CD4-positive, alpha-beta memory T cell (primary cell): ENCODE measurements around the gene KLHDC1. TPM values are rescaled to one million over a fixed set of nuclear protein-coding genes. Genes with fewer than 3 reads are reported as not detected.

Source experiments
- CTCF ChIA-PET: fragments of 350-600 bp; sonication (Branson Sonifier 250); formaldehyde crosslinking; loops from one replicate; lab custom pipeline; 2021; ENCODE audit warnings: inconsistent platforms; ENCODE audit not compliant: partially characterized antibody; lab: Charles Lee
- POLR2A ChIA-PET: fragments of 350-600 bp; sonication (Branson Sonifier 250); formaldehyde crosslinking; loops from one replicate; lab custom pipeline; 2021; ENCODE audit not compliant: partially characterized antibody; lab: Charles Lee
- DNase-seq, 5 donors: peaks; one replicate each; pipeline versions ENCODE4 v3.0.0 to v3.0.0-alpha.2; 2020 to 2022; ENCODE audit warnings: mixed read lengths in 1 of 5
- H3K27ac ChIP-seq: one replicate; pipeline ENCODE4 v1.7.0; 2013; ENCODE audit warnings: low read depth, low read length
- H3K27me3 ChIP-seq: 2 replicates; pipeline ENCODE4 v1.7.0; 2013; ENCODE audit warnings: mild to moderate bottlenecking, low read length, moderate library complexity; ENCODE audit not compliant: insufficient read depth
- H3K36me3 ChIP-seq: 2 replicates; pipeline ENCODE4 v1.7.0; 2013; ENCODE audit warnings: mild to moderate bottlenecking, low read length, moderate library complexity; ENCODE audit not compliant: insufficient read depth
- H3K4me1 ChIP-seq: 2 replicates; pipeline ENCODE4 v1.7.0; 2013; ENCODE audit warnings: mild to moderate bottlenecking, low read length, moderate library complexity; ENCODE audit not compliant: insufficient read depth
- H3K4me3 ChIP-seq, 2 donors: one replicate each; pipeline ENCODE4 v1.7.0; 2013; ENCODE audit warnings: low read length in 2 of 2, mild to moderate bottlenecking in 1 of 2
- H3K9me3 ChIP-seq, 2 donors: one replicate each; pipeline ENCODE4 v1.7.0; 2013; ENCODE audit warnings: low read length in 2 of 2, control low read depth in 1 of 2; ENCODE audit not compliant: control insufficient read depth in 1 of 2
- H3K27ac Mint-ChIP-seq, 7 donors: one replicate each; pipeline ENCODE4 v1.8.0; 2020 to 2021; ENCODE audit warnings: mixed read lengths in 7 of 7, mild to moderate bottlenecking in 6 of 7, inconsistent platforms in 3 of 7, moderate library complexity in 3 of 7
- H3K27me3 Mint-ChIP-seq, 2 donors: one replicate each; pipeline ENCODE4 v1.8.0; 2020 to 2021; ENCODE audit warnings: mixed read lengths in 2 of 2
- H3K36me3 Mint-ChIP-seq, 2 donors: one replicate each; pipeline ENCODE4 v1.8.0; 2020 to 2021; ENCODE audit warnings: mixed read lengths in 2 of 2, inconsistent platforms in 1 of 2, mild to moderate bottlenecking in 1 of 2
- H3K4me1 Mint-ChIP-seq, 4 donors: one replicate each; pipeline ENCODE4 v1.8.0; 2020 to 2021; ENCODE audit warnings: mixed read lengths in 4 of 4, mild to moderate bottlenecking in 1 of 4
- H3K4me3 Mint-ChIP-seq, 8 donors: one replicate each; pipeline ENCODE4 v1.8.0; 2020 to 2021; ENCODE audit warnings: mixed read lengths in 8 of 8, mild to moderate bottlenecking in 7 of 8, moderate library complexity in 6 of 8, inconsistent platforms in 3 of 8
- H3K9me3 Mint-ChIP-seq, 8 donors: one replicate each; pipeline ENCODE4 v1.8.0; 2020 to 2021; ENCODE audit warnings: mixed read lengths in 8 of 8, mild to moderate bottlenecking in 5 of 8, inconsistent platforms in 3 of 8, moderate library complexity in 1 of 8
- intact Hi-C: fragments of 100-400 bp; cut with micrococcal nuclease; formaldehyde crosslinking; loops from one replicate; pipeline ENCODE4 v1.15.1; 2023
- polyA plus RNA-seq, 2 donors: library from polyadenylated mRNA; unstranded; fragments of 300-500 nt; fragmentation: Illumina TruSeq; gene quantifications; one replicate each; pipeline ENCODE4 v1.2.3, GENCODE V29; 2021
- total RNA-seq, 2 experiments: library from RNA; stranded (reverse); gene quantifications; one replicate each; pipeline ENCODE4 v1.2.3, GENCODE V29; 2021

KLHDC1 gene
- total and polyA plus RNA-seq, 4 experiments from 2014 or later = 2.0 to 13.6 (median 7.9) TPM

- POLR2A ChIA-PET = interaction anchor here (0.7 kb wide), 1 partner anchor 14 kb away, joined by 3 read pairs; the partner anchor contains the start of gene POLE2
- no peaks in the 10 kb centered on the region for H3K9me3 ChIP-seq
- intact Hi-C loops = no loop called here
- H3K4me3 ChIP-seq = no peak overlapping the region
- H3K27me3 Mint-ChIP-seq = no peaks in the 10 kb centered on the region
- H3K4me1 ChIP-seq = no peaks in the 10 kb centered on the region
- no peak overlapping the region for H3K27ac ChIP-seq
- CTCF ChIA-PET = no interaction called here
- H3K27ac Mint-ChIP-seq = no peak overlapping the region
- no peak for DNase-seq
- H3K36me3 ChIP-seq = no peaks in the 10 kb centered on the region
- peaks cover 0 to 5% of the 10 kb centered on the region in 2 donors for H3K36me3 Mint-ChIP-seq
- no peaks in the 10 kb centered on the region for H3K4me1 Mint-ChIP-seq
- H3K9me3 Mint-ChIP-seq = peaks cover 0 to 2% (median 0%) of the 10 kb centered on the region in 8 donors
- no peaks in the 10 kb centered on the region for H3K27me3 ChIP-seq
- H3K4me3 Mint-ChIP-seq = no peak overlapping the region
These were observed 19.3 kb upstream of the KLHDC1 start for GRCh38 chr14:49673586-49673985.

GRCh38 chr14:49677643-49678042, 15.3 kb upstream of the KLHDC1 start:
- no peaks in the 10 kb centered on the region for H3K4me1 ChIP-seq
- no peak for DNase-seq
- Mint-ChIP-seq H3K4me3 (no peak overlapping the region), H3K36me3 (peaks cover 0 to 5% of the 10 kb centered on the region in 2 donors), H3K27ac (no peak overlapping the region), H3K9me3 (peaks cover 0 to 2% (median 0%) of the 10 kb centered on the region in 8 donors), H3K27me3 (no peaks in the 10 kb centered on the region), H3K4me1 (no peaks in the 10 kb centered on the region)
- intact Hi-C loops = no loop called here
- no peaks in the 10 kb centered on the region for H3K9me3 ChIP-seq
- CTCF ChIA-PET = no interaction called here
- H3K4me3 ChIP-seq = no peak overlapping the region
- no peaks in the 10 kb centered on the region for H3K27me3 ChIP-seq
- H3K27ac ChIP-seq = no peak overlapping the region
- POLR2A ChIA-PET = no interaction called here
- H3K36me3 ChIP-seq = no peaks in the 10 kb centered on the region

GRCh38 chr14:49679271-49679670, 13.6 kb upstream of the KLHDC1 start:
- Mint-ChIP-seq H3K27me3 (no peaks in the 10 kb centered on the region), H3K9me3 (no peaks in the 10 kb centered on the region), H3K36me3 (peaks cover 0 to under 1% of the 10 kb centered on the region in 2 donors), H3K27ac (no peak overlapping the region), H3K4me1 (no peaks in the 10 kb centered on the region), H3K4me3 (no peak overlapping the region)
- H3K36me3 ChIP-seq = no peaks in the 10 kb centered on the region
- intact Hi-C loops = no loop called here
- DNase-seq = no peak
- no peaks in the 10 kb centered on the region for H3K4me1 ChIP-seq
- no peak overlapping the region for H3K27ac ChIP-seq
- no peaks in the 10 kb centered on the region for H3K9me3 ChIP-seq
- H3K4me3 ChIP-seq = no peak overlapping the region
- ChIA-PET CTCF (no interaction called here), POLR2A (interaction anchor here (1.2 kb wide), 1 partner anchor 9 kb away, joined by 3 read pairs; the partner anchor contains the start of gene POLE2)
- H3K27me3 ChIP-seq = no peaks in the 10 kb centered on the region

- H3K9me3 Mint-ChIP-seq = no peaks in the 10 kb centered on the region
- Histone ChIP-seq H3K4me3 (no peak overlapping the region), H3K9me3 (no peaks in the 10 kb centered on the region), H3K4me1 (peaks cover 7% of the 10 kb centered on the region), H3K27ac (no peak overlapping the region), H3K27me3 (no peaks in the 10 kb centered on the region), H3K36me3 (no peaks in the 10 kb centered on the region)
- H3K4me1 Mint-ChIP-seq = peaks cover 6 to 19% (median 9%) of the 10 kb centered on the region in 4 donors
- no peaks in the 10 kb centered on the region for H3K27me3 Mint-ChIP-seq
- no peak for DNase-seq
- ChIA-PET CTCF (interaction anchor here (0.6 to 2.1 kb wide), 2 partner anchors 18 to 66 kb away, joined by 3 to 7 read pairs; partner anchors contain the start of genes MGAT2 and RPL36AL), POLR2A (interaction anchor here (0.5 to 5.3 kb wide), 5 partner anchors 29 to 88 kb away, joined by 3 to 45 read pairs (median 21); partner anchors contain the start of genes DNAAF2, KLHDC2, LRR1 and MGAT2)
- no peak overlapping the region for H3K27ac Mint-ChIP-seq
- no peaks in the 10 kb centered on the region for H3K36me3 Mint-ChIP-seq
- peak overlapping the region in 5 of 8 donors; percentile 7 to 89 (median 62) for H3K4me3 Mint-ChIP-seq
- intact Hi-C loops = no loop called here
These were observed 6.5 kb upstream of the KLHDC1 start for GRCh38 chr14:49686425-49686824.

- Histone ChIP-seq H3K4me1 (peaks cover 14% of the 10 kb centered on the region), H3K27me3 (no peaks in the 10 kb centered on the region), H3K27ac (peak within 1 kb of the TSS; percentile 47), H3K9me3 (no peaks in the 10 kb centered on the region), H3K36me3 (no peaks in the 10 kb centered on the region), H3K4me3 (peak within 1 kb of the TSS; percentile 56 to 57)
- H3K36me3 Mint-ChIP-seq = peaks cover 0 to 3% of the 10 kb centered on the region in 2 donors
- intact Hi-C loops = loop anchor here (1.0 kb wide), 2 partner anchors 54 to 80 kb away; partner anchors contain the start of gene KLHDC2
- POLR2A ChIA-PET = interaction anchor here (0.7 to 5.3 kb wide), 9 partner anchors 8 to 102 kb away, joined by 3 to 45 read pairs (median 9); partner anchors contain the start of genes DNAAF2, KLHDC2, LRR1 and MGAT2
- CTCF ChIA-PET = interaction anchor here (1.1 to 2.2 kb wide), 3 partner anchors 54 to 68 kb away, joined by 3 to 8 read pairs (median 7); partner anchors contain the start of genes MGAT2 and RPL36AL
- peak within 1 kb of the TSS; percentile 85 to 93 (median 90) for H3K4me3 Mint-ChIP-seq
- no peaks in the 10 kb centered on the region for H3K27me3 Mint-ChIP-seq
- H3K9me3 Mint-ChIP-seq = no peaks in the 10 kb centered on the region
- DNase-seq = peak; percentile 62 to 69 (median 66)
- peak within 1 kb of the TSS; percentile 46 to 91 (median 84) for H3K27ac Mint-ChIP-seq
- H3K4me1 Mint-ChIP-seq = peaks cover 15 to 28% (median 16%) of the 10 kb centered on the region in 4 donors
These were observed 4.8 kb upstream of the KLHDC1 start, which contains the start of gene POLE2 for GRCh38 chr14:49687942-49688700. TSS of gene POLE2 (minus strand) at chr14:49688214. CDS start at chr14:49688203, 11 bp downstream.

- no peaks in the 10 kb centered on the region for H3K27me3 ChIP-seq
- no peaks in the 10 kb centered on the region for H3K27me3 Mint-ChIP-seq
- H3K4me3 ChIP-seq = peak overlapping the region; percentile 56 to 57
- H3K36me3 ChIP-seq = no peaks in the 10 kb centered on the region
- H3K27ac Mint-ChIP-seq = peak overlapping the region in 6 of 7 donors; percentile 46 to 87 (median 81)
- CTCF ChIA-PET = interaction anchor here (2.2 kb wide), 1 partner anchor 54 kb away, joined by 8 read pairs; no protein-coding TSS in a partner anchor
- intact Hi-C loops = loop anchor here (1.0 kb wide), 2 partner anchors 54 to 80 kb away; partner anchors contain the start of gene KLHDC2
- H3K4me1 Mint-ChIP-seq = peaks cover 15 to 28% (median 16%) of the 10 kb centered on the region in 4 donors
- peak in 1 of 5 donors; percentile 3 for DNase-seq
- H3K4me3 Mint-ChIP-seq = peak overlapping the region; percentile 85 to 93 (median 90)
- H3K36me3 Mint-ChIP-seq = peaks cover 0 to 5% of the 10 kb centered on the region in 2 donors
- POLR2A ChIA-PET = interaction anchor here (0.7 to 5.3 kb wide), 8 partner anchors 9 to 103 kb away, joined by 3 to 45 read pairs (median 10); partner anchors contain the start of genes DNAAF2, KLHDC2, LRR1 and MGAT2
- H3K4me1 ChIP-seq = peaks cover 14% of the 10 kb centered on the region
- H3K27ac ChIP-seq = no peak overlapping the region
- H3K9me3 Mint-ChIP-seq = no peaks in the 10 kb centered on the region
- H3K9me3 ChIP-seq = no peaks in the 10 kb centered on the region
These were observed 4.3 kb upstream of the KLHDC1 start for GRCh38 chr14:49688701-49689030.
